Activated T-cell treated with anti-CD3 and anti-CD28 coated beads, Interleukin-2, amount 50 U/mL, for 72 hours (primary cell): Measurements from ENCODE around the gene TREM2. TPM values are rescaled to one million over a fixed set of nuclear protein-coding genes. Genes with fewer than 3 reads are reported as not detected.

ENCODE experiments used
- ATAC-seq, 2 donors: fragments of 150-1000 bp; cut with Tn5 transposase; replicated peaks in 1 of 2; 2 replicates each; pipeline ENCODE4 v1.10.0; 2021; ENCODE audit warnings: moderate library complexity in 2 of 2, mild to moderate bottlenecking in 1 of 2
- DNase-seq, 2 donors: peaks; one replicate each; pipeline ENCODE4 v3.0.0; 2021 to 2022; ENCODE audit warnings: mixed read lengths in 1 of 2
- H3K27ac Mint-ChIP-seq: one replicate; pipeline ENCODE4 v1.8.0; 2022; ENCODE audit warnings: mild to moderate bottlenecking, moderate library complexity, mixed read lengths
- H3K27me3 Mint-ChIP-seq: one replicate; pipeline ENCODE4 v1.8.0; 2022; ENCODE audit warnings: low read depth, mixed read lengths
- H3K36me3 Mint-ChIP-seq, 2 donors: one replicate each; pipeline ENCODE4 v1.8.0; 2022; ENCODE audit warnings: mixed read lengths in 2 of 2, mild to moderate bottlenecking in 1 of 2; ENCODE audit not compliant: insufficient read depth in 2 of 2
- H3K4me1 Mint-ChIP-seq: one replicate; pipeline ENCODE4 v1.8.0; 2022; ENCODE audit warnings: low read depth, mixed read lengths
- H3K4me3 Mint-ChIP-seq, 2 donors: one replicate each; pipeline ENCODE4 v1.8.0; 2022; ENCODE audit warnings: mild to moderate bottlenecking in 2 of 2, mixed read lengths in 2 of 2, moderate library complexity in 2 of 2
- H3K9me3 Mint-ChIP-seq, 2 donors: one replicate each; pipeline ENCODE4 v1.8.0; 2022; ENCODE audit warnings: mixed read lengths in 2 of 2
- total RNA-seq, 2 donors: library from RNA; stranded (reverse); gene quantifications; one replicate each; pipeline ENCODE4 v1.2.3, GENCODE V29; 2022

Gene TREM2
- not detected for total RNA-seq

- Mint-ChIP-seq H3K27me3 (peaks cover 14% of the 10 kb centered on the region), H3K9me3 (no peaks in the 10 kb centered on the region), H3K27ac (no peak within 1 kb of the TSS), H3K4me3 (no peak within 1 kb of the TSS), H3K36me3 (no peaks in the 10 kb centered on the region), H3K4me1 (no peaks in the 10 kb centered on the region)
- DNase-seq (no peak), ATAC-seq (no peak)
Observed at GRCh38 chr6:41162687-41163418, at the start of gene TREM2. Gene TREM2, minus strand, starts transcription at chr6:41163116. Its CDS starts 34 bp downstream, at chr6:41163082.

GRCh38 chr6:41209547-41210320, 46.8 kb upstream of the TREM2 start:
- Mint-ChIP-seq H3K27ac (no peak overlapping the region), H3K4me1 (peaks cover 17% of the 10 kb centered on the region), H3K27me3 (no peaks in the 10 kb centered on the region), H3K4me3 (no peak overlapping the region), H3K36me3 (peaks cover 7 to 9% of the 10 kb centered on the region in 2 donors), H3K9me3 (peaks cover 4% of the 10 kb centered on the region in 2 donors)
- DNase-seq: no peak
- no peak for ATAC-seq

GRCh38 chr6:41208439-41209106, 45.7 kb upstream of the TREM2 start:
- H3K27me3 Mint-ChIP-seq: no peaks in the 10 kb centered on the region
- no peaks in the 10 kb centered on the region for H3K9me3 Mint-ChIP-seq
- DNase-seq: no peak
- no peak overlapping the region for H3K27ac Mint-ChIP-seq
- no peak overlapping the region for H3K4me3 Mint-ChIP-seq
- peaks cover 17% of the 10 kb centered on the region for H3K4me1 Mint-ChIP-seq
- H3K36me3 Mint-ChIP-seq: peaks cover 2 to 3% of the 10 kb centered on the region in 2 donors
- ATAC-seq: peak in 1 of 2 donors; percentile 53

GRCh38 chr6:41204156-41204555, 41.2 kb upstream of the TREM2 start:
- peaks cover 2 to 3% of the 10 kb centered on the region in 2 donors for H3K36me3 Mint-ChIP-seq
- DNase-seq (no peak), ATAC-seq (no peak)
- H3K4me1 Mint-ChIP-seq: peaks cover 47% of the 10 kb centered on the region
- no peak overlapping the region for H3K27ac Mint-ChIP-seq
- H3K4me3 Mint-ChIP-seq: no peak overlapping the region
- H3K27me3 Mint-ChIP-seq: no peaks in the 10 kb centered on the region
- no peaks in the 10 kb centered on the region for H3K9me3 Mint-ChIP-seq

GRCh38 chr6:41201764-41202173, 38.9 kb upstream of the TREM2 start:
- ATAC-seq (no peak), DNase-seq (no peak)
- Mint-ChIP-seq H3K9me3 (no peaks in the 10 kb centered on the region), H3K27ac (peak overlapping the region; percentile 92), H3K27me3 (no peaks in the 10 kb centered on the region), H3K36me3 (peaks cover 1 to 3% of the 10 kb centered on the region in 2 donors), H3K4me3 (peak overlapping the region; percentile 74 to 83), H3K4me1 (peaks cover 51% of the 10 kb centered on the region)

GRCh38 chr6:41200901-41201763, 38.2 kb upstream of the TREM2 start, which contains the start of gene TREML2:
Gene TREML2, minus strand, starts transcription at chr6:41201149. Its CDS starts 141 bp downstream, at chr6:41201008.
- Mint-ChIP-seq H3K4me3 (peak within 1 kb of the TSS; percentile 74 to 83), H3K4me1 (peaks cover 55% of the 10 kb centered on the region), H3K27me3 (no peaks in the 10 kb centered on the region), H3K27ac (peak within 1 kb of the TSS; percentile 92), H3K9me3 (no peaks in the 10 kb centered on the region), H3K36me3 (peaks cover 1 to 3% of the 10 kb centered on the region in 2 donors)
- peak; percentile 23 to 24 for ATAC-seq
- DNase-seq: peak; percentile 36 to 41

GRCh38 chr6:41200296-41200900, 37.5 kb upstream of the TREM2 start:
- ATAC-seq: peak; percentile 59 to 72
- no peaks in the 10 kb centered on the region for H3K27me3 Mint-ChIP-seq
- DNase-seq: peak; percentile 62 to 69
- peaks cover 56% of the 10 kb centered on the region for H3K4me1 Mint-ChIP-seq
- H3K27ac Mint-ChIP-seq: peak overlapping the region; percentile 92
- no peaks in the 10 kb centered on the region for H3K9me3 Mint-ChIP-seq
- H3K36me3 Mint-ChIP-seq: peaks cover 1 to 3% of the 10 kb centered on the region in 2 donors
- peak overlapping the region; percentile 74 to 83 for H3K4me3 Mint-ChIP-seq

GRCh38 chr6:41199552-41200246, 36.8 kb upstream of the TREM2 start:
- Mint-ChIP-seq H3K27me3 (no peaks in the 10 kb centered on the region), H3K9me3 (no peaks in the 10 kb centered on the region), H3K27ac (peak overlapping the region; percentile 92), H3K4me3 (peak overlapping the region; percentile 74 to 83), H3K4me1 (peaks cover 63% of the 10 kb centered on the region), H3K36me3 (peaks cover 1 to 3% of the 10 kb centered on the region in 2 donors)
- ATAC-seq (peak; percentile 76), DNase-seq (peak; percentile 51 to 54)

- DNase-seq (no peak), ATAC-seq (no peak)
- Mint-ChIP-seq H3K27ac (no peak overlapping the region), H3K9me3 (no peaks in the 10 kb centered on the region), H3K27me3 (no peaks in the 10 kb centered on the region), H3K4me1 (peaks cover 61% of the 10 kb centered on the region), H3K36me3 (peaks cover 2 to 3% of the 10 kb centered on the region in 2 donors), H3K4me3 (no peak overlapping the region)
Observed at GRCh38 chr6:41197234-41197633, 34.3 kb upstream of the TREM2 start.

GRCh38 chr6:41194386-41194785, 31.5 kb upstream of the TREM2 start:
- Mint-ChIP-seq H3K36me3 (peaks cover 8 to 10% of the 10 kb centered on the region in 2 donors), H3K9me3 (peaks cover 0 to 4% of the 10 kb centered on the region in 2 donors), H3K4me1 (peaks cover 32% of the 10 kb centered on the region), H3K4me3 (no peak overlapping the region), H3K27me3 (no peaks in the 10 kb centered on the region), H3K27ac (no peak overlapping the region)
- ATAC-seq (no peak), DNase-seq (no peak)

- ATAC-seq (no peak), DNase-seq (no peak)
- H3K36me3 Mint-ChIP-seq: peaks cover 8 to 10% of the 10 kb centered on the region in 2 donors
- peaks cover 28% of the 10 kb centered on the region for H3K4me1 Mint-ChIP-seq
- H3K27ac Mint-ChIP-seq: no peak overlapping the region
- H3K27me3 Mint-ChIP-seq: no peaks in the 10 kb centered on the region
- H3K4me3 Mint-ChIP-seq: no peak overlapping the region
- peaks cover 0 to 4% of the 10 kb centered on the region in 2 donors for H3K9me3 Mint-ChIP-seq
Observed at GRCh38 chr6:41193884-41194283, 31.0 kb upstream of the TREM2 start.
